ENCODE data around the gene LZTR1.
"Not testable (repeated sequence)": the region's sequence is repeated elsewhere in the genome, so short reads cannot be mapped to it uniquely, and the experiment has no call there.

The LZTR1 gene

GRCh38 chr22:21032868-21033688 lies 51.0 kb downstream of the LZTR1 start:
- H3K4me1 ChIP-seq (ENCODE audit: low read length), result peaks cover 11% of the 10 kb centered on the region
- H3K79me2 ChIP-seq (ENCODE audit: low read length), result no peaks in the 10 kb centered on the region
- 0 out of 2 replicates have a peak, but pooled peaks cover 7% of the 10 kb centered on the region for H3K27me3 ChIP-seq (ENCODE audit: low read depth, low read length)
- TF ChIP-seq EZH2phosphoT487 (IDR thresholded peaks at IDR 0.05; ENCODE audit: low read depth) (no peak), CTCF (IDR thresholded peaks at IDR 0.05; ENCODE audit: low read depth, low read length) (no peak)
- no peak overlapping the region for H3K27ac ChIP-seq (ENCODE audit: low read length)
- no peak overlapping the region for H2AFZ ChIP-seq (ENCODE audit: low read depth, low read length)
- no peaks in the 10 kb centered on the region for H3K36me3 ChIP-seq (replicated peaks; ENCODE audit: low read depth, low read length)
- no peaks in the 10 kb centered on the region for H4K20me1 ChIP-seq (ENCODE audit: insufficient read depth, low read length)
- no peak overlapping the region for H3K9ac ChIP-seq (ENCODE audit: low read length)
- H3K4me3 ChIP-seq (ENCODE audit: low read length), result no peak overlapping the region
- no peaks in the 10 kb centered on the region for H3K9me3 ChIP-seq (ENCODE audit: insufficient read depth, low read length)
- no peak overlapping the region for H3K4me2 ChIP-seq (ENCODE audit: low read length)

GRCh38 chr22:21033895-21034294 lies 51.8 kb downstream of the LZTR1 start:
- H4K20me1 ChIP-seq (ENCODE audit: insufficient read depth, low read length), result no peaks in the 10 kb centered on the region
- no peak overlapping the region for H3K4me3 ChIP-seq (ENCODE audit: low read length)
- no peak overlapping the region for H3K27ac ChIP-seq (ENCODE audit: low read length)
- H3K4me2 ChIP-seq (ENCODE audit: low read length), result no peak overlapping the region
- no peak overlapping the region for H3K9ac ChIP-seq (ENCODE audit: low read length)
- no peaks in the 10 kb centered on the region for H3K36me3 ChIP-seq (replicated peaks; ENCODE audit: low read depth, low read length)
- H3K79me2 ChIP-seq (ENCODE audit: low read length), result no peaks in the 10 kb centered on the region
- H3K27me3 ChIP-seq (ENCODE audit: low read depth, low read length), result 0 out of 2 replicates have a peak, but pooled peaks cover 10% of the 10 kb centered on the region
- peaks cover 11% of the 10 kb centered on the region for H3K4me1 ChIP-seq (ENCODE audit: low read length)
- no peaks in the 10 kb centered on the region for H3K9me3 ChIP-seq (ENCODE audit: insufficient read depth, low read length)
- no peak for TF ChIP-seq CTCF (IDR thresholded peaks at IDR 0.05; ENCODE audit: low read depth, low read length)
- TF ChIP-seq EZH2phosphoT487 (IDR thresholded peaks at IDR 0.05; ENCODE audit: low read depth), result no peak
- H2AFZ ChIP-seq (ENCODE audit: low read depth, low read length), result no peak overlapping the region

GRCh38 chr22:21034989-21035388 lies 52.9 kb downstream of the LZTR1 start:
- no peak overlapping the region for H3K27ac ChIP-seq (ENCODE audit: low read length)
- no peaks in the 10 kb centered on the region for H4K20me1 ChIP-seq (ENCODE audit: insufficient read depth, low read length)
- peaks cover 11% of the 10 kb centered on the region for H3K4me1 ChIP-seq (ENCODE audit: low read length)
- H3K4me3 ChIP-seq (ENCODE audit: low read length), result no peak overlapping the region
- no peak for TF ChIP-seq EZH2phosphoT487 (IDR thresholded peaks at IDR 0.05; ENCODE audit: low read depth)
- no peak for TF ChIP-seq CTCF (IDR thresholded peaks at IDR 0.05; ENCODE audit: low read depth, low read length)
- no peak overlapping the region for H2AFZ ChIP-seq (ENCODE audit: low read depth, low read length)
- no peaks in the 10 kb centered on the region for H3K79me2 ChIP-seq (ENCODE audit: low read length)
- no peak overlapping the region for H3K4me2 ChIP-seq (ENCODE audit: low read length)
- no peak overlapping the region for H3K9ac ChIP-seq (ENCODE audit: low read length)
- no peaks in the 10 kb centered on the region for H3K9me3 ChIP-seq (ENCODE audit: insufficient read depth, low read length)
- 0 out of 2 replicates have a peak, but pooled peaks cover 10% of the 10 kb centered on the region for H3K27me3 ChIP-seq (ENCODE audit: low read depth, low read length)
- no peaks in the 10 kb centered on the region for H3K36me3 ChIP-seq (replicated peaks; ENCODE audit: low read depth, low read length)

GRCh38 chr22:21038405-21038804 lies 56.3 kb downstream of the LZTR1 start:
- no peak overlapping the region for H3K4me2 ChIP-seq (ENCODE audit: low read length)
- no peak overlapping the region for H2AFZ ChIP-seq (ENCODE audit: low read depth, low read length)
- TF ChIP-seq CTCF (IDR thresholded peaks at IDR 0.05; ENCODE audit: low read depth, low read length) (no peak), EZH2phosphoT487 (IDR thresholded peaks at IDR 0.05; ENCODE audit: low read depth) (no peak)
- peaks cover 11% of the 10 kb centered on the region for H3K4me1 ChIP-seq (ENCODE audit: low read length)
- H3K9ac ChIP-seq (ENCODE audit: low read length), result no peak overlapping the region
- no peaks in the 10 kb centered on the region for H3K9me3 ChIP-seq (ENCODE audit: insufficient read depth, low read length)
- no peak overlapping the region for H3K27ac ChIP-seq (ENCODE audit: low read length)
- H3K4me3 ChIP-seq (ENCODE audit: low read length), result no peak overlapping the region
- H3K36me3 ChIP-seq (replicated peaks; ENCODE audit: low read depth, low read length), result no peaks in the 10 kb centered on the region
- H3K79me2 ChIP-seq (ENCODE audit: low read length), result no peaks in the 10 kb centered on the region
- peaks cover 17% of the 10 kb centered on the region for H3K27me3 ChIP-seq (ENCODE audit: low read depth, low read length)
- no peaks in the 10 kb centered on the region for H4K20me1 ChIP-seq (ENCODE audit: insufficient read depth, low read length)

GRCh38 chr22:21039158-21039557 lies 57.1 kb downstream of the LZTR1 start:
- not testable (repeated sequence) for H3K79me2 ChIP-seq (ENCODE audit: low read length); H3K9ac ChIP-seq (ENCODE audit: low read length); H2AFZ ChIP-seq (ENCODE audit: low read depth, low read length); H3K4me2 ChIP-seq (ENCODE audit: low read length); H3K27ac ChIP-seq (ENCODE audit: low read length); H3K36me3 ChIP-seq (replicated peaks; ENCODE audit: low read depth, low read length); H3K4me3 ChIP-seq (ENCODE audit: low read length); H4K20me1 ChIP-seq (ENCODE audit: insufficient read depth, low read length); H3K9me3 ChIP-seq (ENCODE audit: insufficient read depth, low read length)
- Histone ChIP-seq H3K4me1 (ENCODE audit: low read length) (peaks cover 11% of the 10 kb centered on the region), H3K27me3 (ENCODE audit: low read depth, low read length) (peaks cover 23% of the 10 kb centered on the region)
